IPS-NIHi11 (cell line): ENCODE data around the gene NT5C1A.

Experiments used
- DNase-seq: peaks from one replicate; pipeline ENCODE4 v3.0.0; 2012; ENCODE audit warnings: mixed read lengths, low spot score

Gene NT5C1A

GRCh38 chr1:39671793-39672550 is at the start of gene NT5C1A:
Gene NT5C1A (minus strand): TSS chr1:39672107. CDS start chr1:39672038, 69 bp downstream.
- peak; percentile 77 for DNase-seq

- DNase-seq = no peak
Observed at GRCh38 chr1:39721664-39722063, 49.8 kb upstream of the NT5C1A start.

GRCh38 chr1:39720094-39720999 is 48.4 kb upstream of the NT5C1A start:
- DNase-seq = peak; percentile 35

GRCh38 chr1:39717809-39718208 is 45.9 kb upstream of the NT5C1A start:
- no peak for DNase-seq

- no peak for DNase-seq
Observed at GRCh38 chr1:39713557-39713956, 41.6 kb upstream of the NT5C1A start.

GRCh38 chr1:39711966-39712340 is 40.0 kb upstream of the NT5C1A start:
- peak; percentile 54 for DNase-seq

- DNase-seq = no peak
Observed at GRCh38 chr1:39711104-39711965, 39.4 kb upstream of the NT5C1A start.

- DNase-seq = no peak
Observed at GRCh38 chr1:39707506-39707905, 35.6 kb upstream of the NT5C1A start.

GRCh38 chr1:39704757-39705156 is 32.9 kb upstream of the NT5C1A start:
- DNase-seq = no peak

GRCh38 chr1:39701049-39701439 is 29.1 kb upstream of the NT5C1A start:
- no peak for DNase-seq

- DNase-seq = no peak
Observed at GRCh38 chr1:39700348-39700747, 28.4 kb upstream of the NT5C1A start.

- no peak for DNase-seq
Observed at GRCh38 chr1:39699419-39699818, 27.5 kb upstream of the NT5C1A start.

- no peak for DNase-seq
Observed at GRCh38 chr1:39698568-39698967, 26.7 kb upstream of the NT5C1A start.

GRCh38 chr1:39696448-39696847 is 24.5 kb upstream of the NT5C1A start:
- DNase-seq = no peak

- DNase-seq = no peak
Observed at GRCh38 chr1:39695016-39695415, 23.1 kb upstream of the NT5C1A start.

GRCh38 chr1:39694026-39694425 is 22.1 kb upstream of the NT5C1A start:
- DNase-seq = no peak

GRCh38 chr1:39692152-39693074 is 20.5 kb upstream of the NT5C1A start:
- peak; percentile 59 for DNase-seq

GRCh38 chr1:39691383-39692151 is 19.7 kb upstream of the NT5C1A start, which contains the start of gene HPCAL4:
Gene HPCAL4 (minus strand): TSS chr1:39691433. CDS start chr1:39684603, 6,830 bp downstream.
- peak; percentile 96 for DNase-seq

- no peak for DNase-seq
Observed at GRCh38 chr1:39690794-39691382, 19.0 kb upstream of the NT5C1A start.

GRCh38 chr1:39690225-39690624 is 18.3 kb upstream of the NT5C1A start:
- no peak for DNase-seq
